ENCODE data around the gene EIPR1.

Gene EIPR1

GRCh38 chr2:3174626-3175567 lies 202.7 kb downstream of the EIPR1 start:
- no peak for DNase-seq (ENCODE audit: low read depth)

GRCh38 chr2:3173031-3173430 lies 204.6 kb downstream of the EIPR1 start:
- no peak for DNase-seq (ENCODE audit: low read depth)

- no peak for DNase-seq (ENCODE audit: low read depth)
Observed at GRCh38 chr2:3172265-3172935, 205.2 kb downstream of the EIPR1 start.

- no peak for DNase-seq (ENCODE audit: low read depth)
Observed at GRCh38 chr2:3171564-3172264, 205.9 kb downstream of the EIPR1 start.

GRCh38 chr2:3170792-3171455 lies 206.7 kb downstream of the EIPR1 start:
- DNase-seq (ENCODE audit: low read depth) = no peak

- no peak for DNase-seq (ENCODE audit: low read depth)
Observed at GRCh38 chr2:3169106-3169870, 208.3 kb downstream of the EIPR1 start.

- DNase-seq (ENCODE audit: low read depth) = peak; percentile 24
Observed at GRCh38 chr2:3168230-3168891, 209.3 kb downstream of the EIPR1 start.

GRCh38 chr2:3163401-3163800 lies 214.2 kb downstream of the EIPR1 start:
- no peak for DNase-seq (ENCODE audit: low read depth)

- DNase-seq (ENCODE audit: low read depth) = no peak
Observed at GRCh38 chr2:3162442-3163077, 215.1 kb downstream of the EIPR1 start.

- DNase-seq (ENCODE audit: low read depth) = no peak
Observed at GRCh38 chr2:3160751-3161330, 216.8 kb downstream of the EIPR1 start.

GRCh38 chr2:3159782-3160545 lies 217.7 kb downstream of the EIPR1 start:
- DNase-seq (ENCODE audit: low read depth) = no peak

- DNase-seq (ENCODE audit: low read depth) = no peak
Observed at GRCh38 chr2:3154700-3155099, 222.9 kb downstream of the EIPR1 start.

GRCh38 chr2:3154146-3154545 lies 223.5 kb downstream of the EIPR1 start:
- no peak for DNase-seq (ENCODE audit: low read depth)

- no peak for DNase-seq (ENCODE audit: low read depth)
Observed at GRCh38 chr2:3151153-3151918, 226.3 kb downstream of the EIPR1 start.

GRCh38 chr2:3149441-3150217 lies 228.0 kb downstream of the EIPR1 start:
- DNase-seq (ENCODE audit: low read depth) = no peak

- no peak for DNase-seq (ENCODE audit: low read depth)
Observed at GRCh38 chr2:3148716-3149115, 228.9 kb downstream of the EIPR1 start.

Data from fibroblast of the conjunctiva (primary cell).